PC-3 (cell line): ENCODE data around the gene IQCE. TPM values are rescaled to one million over a fixed set of nuclear protein-coding genes. Genes with fewer than 3 reads are reported as not detected.

Experiments used
- ATAC-seq: fragments of 200-7000 bp; cut with Tn5 transposase; 2 replicates; pipeline ENCODE4 v1.9.1; 2020; ENCODE audit warnings: mild to moderate bottlenecking, moderate library complexity
- BruUV-seq: library from RNA; stranded (reverse); fragments of 400-500 nt; replicated peaks from 2 replicates; lab custom pipeline; 2021; lab: Mats Ljungman, UMichigan
- CTCF ChIA-PET: fragments of 300-600 bp; sonication (Branson Sonifier 250); formaldehyde crosslinking; loops from one replicate; lab custom pipeline; 2022; ENCODE audit warnings: antibody characterized with exemption; lab: Charles Lee
- POLR2A ChIA-PET: fragments of 300-600 bp; sonication (Branson Sonifier 250); formaldehyde crosslinking; loops from one replicate; lab custom pipeline; 2022; ENCODE audit warnings: antibody characterized with exemption; ENCODE audit not compliant: unreplicated experiment; lab: Charles Lee
- DNase-seq: peaks from one replicate; pipeline ENCODE4 v3.0.0-alpha.2; 2015
- H2AFZ ChIP-seq: fragments of 300-600 bp; sonication (generic); 2 replicates; pipeline ENCODE4 v1.6.0; 2016; ENCODE audit warnings: antibody characterized with exemption, low read length
- H3F3A ChIP-seq: fragments of 300-600 bp; sonication (generic); one replicate; pipeline ENCODE4 v1.6.0; 2017; ENCODE audit warnings: antibody characterized with exemption, low read length, control low read depth, mild to moderate bottlenecking; ENCODE audit not compliant: unreplicated experiment
- H3K27ac ChIP-seq: fragments of 300-600 bp; sonication (generic); 2 replicates; pipeline ENCODE4 v1.5.1; 2016; ENCODE audit warnings: mild to moderate bottlenecking, low read length
- H3K27me3 ChIP-seq: fragments of 300-600 bp; sonication (generic); 2 replicates; pipeline ENCODE4 v1.6.1; 2016; ENCODE audit warnings: low read length, mixed read lengths
- H3K36me3 ChIP-seq: fragments of 300-600 bp; sonication (generic); 2 replicates; pipeline ENCODE4 v1.6.1; 2016; ENCODE audit warnings: low read depth, mixed run types, low read length, mixed read lengths
- H3K4me1 ChIP-seq: fragments of 300-600 bp; sonication (generic); 2 replicates; pipeline ENCODE4 v1.5.1; 2016; ENCODE audit warnings: low read length; ENCODE audit not compliant: insufficient read depth
- H3K4me2 ChIP-seq: fragments of 300-600 bp; sonication (generic); 2 replicates; pipeline ENCODE4 v1.6.0; 2016; ENCODE audit warnings: low read length
- H3K4me3 ChIP-seq: fragments of 300-600 bp; sonication (generic); 2 replicates; pipeline ENCODE4 v1.5.1; 2016; ENCODE audit warnings: mild to moderate bottlenecking, low read length, mixed read lengths
- H3K79me2 ChIP-seq: fragments of 300-600 bp; sonication (generic); 2 replicates; pipeline ENCODE4 v1.6.1; 2017; ENCODE audit warnings: low read length, mixed read lengths
- H3K9ac ChIP-seq: fragments of 300-600 bp; sonication (generic); 2 replicates; pipeline ENCODE4 v1.6.0; 2016; ENCODE audit warnings: mild to moderate bottlenecking, low read length
- H3K9me2 ChIP-seq: fragments of 300-600 bp; sonication (generic); replicated peaks from 2 replicates; pipeline ENCODE4 v1.6.1; 2016; ENCODE audit warnings: mixed run types, low read length, mixed read lengths
- H3K9me3 ChIP-seq: fragments of 300-600 bp; sonication (generic); 2 replicates; pipeline ENCODE4 v1.6.1; 2016; ENCODE audit warnings: low read length, mixed read lengths
- H4K20me1 ChIP-seq: fragments of 300-600 bp; sonication (generic); 2 replicates; pipeline ENCODE4 v1.6.1; 2016; ENCODE audit warnings: low read length, mixed read lengths
- EZH2 ChIP-seq: fragments of 300-600 bp; sonication (generic); IDR thresholded peaks from one replicate; pipeline ENCODE4 v1.6.1; 2017; ENCODE audit warnings: antibody characterized with exemption, mild to moderate bottlenecking, low read length; ENCODE audit not compliant: unreplicated experiment
- EZH2phosphoT487 ChIP-seq: fragments of 300-600 bp; sonication (generic); IDR thresholded peaks from 2 replicates; pipeline ENCODE4 v1.6.1; 2018; ENCODE audit warnings: mild to moderate bottlenecking, antibody characterized with exemption, low read length, borderline replicate concordance
- intact Hi-C: fragments of 100-400 bp; cut with micrococcal nuclease; formaldehyde crosslinking; loops from 2 replicates; pipeline ENCODE4 v1.9.0; 2023
- total RNA-seq: library from RNA; depleted of rRNA; stranded (reverse); fragments of >200 nt; gene quantifications from 2 replicates; pipeline ENCODE4 v1.2.3, GENCODE V29; 2014
- TF ChIP-seq, protein P1 (sequence below): fragments of 300-600 bp; sonication (generic); conservative IDR thresholded peaks from 2 replicates; pipeline ENCODE4 v1.5.1; 2017; ENCODE audit warnings: antibody characterized with exemption, low read depth, mild to moderate bottlenecking, low read length

The IQCE gene
- total RNA-seq, 1 experiment from 2014 or later, result 9.7 TPM

DNA sequence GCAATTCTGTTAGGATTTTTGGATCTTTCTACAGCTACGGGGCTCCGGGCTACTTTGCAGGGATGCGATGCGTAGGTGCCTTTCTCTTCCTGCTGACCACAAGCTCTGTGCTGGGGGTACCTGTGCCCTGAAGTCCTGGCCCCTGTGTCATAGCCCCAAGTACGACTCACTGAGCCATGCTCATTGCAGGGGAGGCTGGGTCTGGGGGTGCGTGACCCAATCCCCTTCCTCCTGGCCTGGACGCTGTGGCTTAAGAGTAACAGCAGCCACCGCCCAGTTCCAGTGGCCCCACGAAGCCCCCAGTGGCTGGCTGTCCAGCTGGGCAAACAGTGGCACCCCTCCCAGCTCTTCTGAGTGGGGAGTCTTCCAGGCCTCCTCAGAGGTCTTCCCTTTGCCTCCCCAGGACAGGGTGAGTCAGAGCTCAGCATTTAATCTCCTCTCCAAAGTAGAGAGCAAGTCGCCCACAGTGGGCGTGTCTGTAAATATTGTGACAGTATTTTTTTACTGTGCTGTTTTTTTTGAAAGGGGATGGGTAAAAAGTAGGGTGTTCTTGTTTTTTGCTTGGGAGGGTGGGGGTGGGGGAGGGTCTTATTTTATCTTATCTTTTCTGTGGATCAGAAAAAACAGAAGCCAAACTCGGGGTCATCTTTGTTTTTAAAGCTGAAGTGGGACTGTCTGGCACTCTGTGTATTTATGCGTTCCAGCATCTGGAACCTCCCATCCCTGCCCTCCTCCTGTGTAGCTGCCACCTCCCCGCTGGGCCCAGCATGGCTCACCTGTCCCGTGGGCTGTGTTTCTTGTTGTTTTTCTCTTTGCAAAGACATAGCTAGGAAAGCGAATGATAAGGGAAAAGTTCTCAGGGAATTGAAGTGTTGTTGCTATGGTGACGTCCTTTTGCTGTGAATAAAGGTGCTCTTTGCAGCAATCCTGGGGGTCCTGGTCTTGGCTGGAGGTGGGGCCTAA is 31.0 kb upstream of the IQCE start:
- H3K9ac ChIP-seq, result no peak overlapping the region
- peaks cover 61% of the 10 kb centered on the region for H3K4me1 ChIP-seq
- H2AFZ ChIP-seq, result no peak overlapping the region
- no peaks in the 10 kb centered on the region for H3K9me2 ChIP-seq
- POLR2A ChIA-PET, result no interaction called here
- H3K4me2 ChIP-seq, result peak overlapping the region; percentile 56
- CTCF ChIA-PET, result no interaction called here
- H3K27ac ChIP-seq, result peak overlapping the region; percentile 26
- BruUV-seq, result no TSS peak
- DNase-seq (peak; percentile 82), ATAC-seq (peak; percentile 29)
- intact Hi-C loops, result no loop called here
- H3K4me3 ChIP-seq, result no peak overlapping the region
- H4K20me1 ChIP-seq, result no peaks in the 10 kb centered on the region
- no peaks in the 10 kb centered on the region for H3K79me2 ChIP-seq
- peaks cover 8% of the 10 kb centered on the region for H3F3A ChIP-seq
- TF ChIP-seq EZH2 (no peak), EZH2phosphoT487 (no peak)
- TF ChIP-seq, protein P1, sequence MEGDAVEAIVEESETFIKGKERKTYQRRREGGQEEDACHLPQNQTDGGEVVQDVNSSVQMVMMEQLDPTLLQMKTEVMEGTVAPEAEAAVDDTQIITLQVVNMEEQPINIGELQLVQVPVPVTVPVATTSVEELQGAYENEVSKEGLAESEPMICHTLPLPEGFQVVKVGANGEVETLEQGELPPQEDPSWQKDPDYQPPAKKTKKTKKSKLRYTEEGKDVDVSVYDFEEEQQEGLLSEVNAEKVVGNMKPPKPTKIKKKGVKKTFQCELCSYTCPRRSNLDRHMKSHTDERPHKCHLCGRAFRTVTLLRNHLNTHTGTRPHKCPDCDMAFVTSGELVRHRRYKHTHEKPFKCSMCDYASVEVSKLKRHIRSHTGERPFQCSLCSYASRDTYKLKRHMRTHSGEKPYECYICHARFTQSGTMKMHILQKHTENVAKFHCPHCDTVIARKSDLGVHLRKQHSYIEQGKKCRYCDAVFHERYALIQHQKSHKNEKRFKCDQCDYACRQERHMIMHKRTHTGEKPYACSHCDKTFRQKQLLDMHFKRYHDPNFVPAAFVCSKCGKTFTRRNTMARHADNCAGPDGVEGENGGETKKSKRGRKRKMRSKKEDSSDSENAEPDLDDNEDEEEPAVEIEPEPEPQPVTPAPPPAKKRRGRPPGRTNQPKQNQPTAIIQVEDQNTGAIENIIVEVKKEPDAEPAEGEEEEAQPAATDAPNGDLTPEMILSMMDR, result no peak
- no peaks in the 10 kb centered on the region for H3K27me3 ChIP-seq
- H3K36me3 ChIP-seq, result no peaks in the 10 kb centered on the region
- H3K9me3 ChIP-seq, result no peaks in the 10 kb centered on the region

DNA sequence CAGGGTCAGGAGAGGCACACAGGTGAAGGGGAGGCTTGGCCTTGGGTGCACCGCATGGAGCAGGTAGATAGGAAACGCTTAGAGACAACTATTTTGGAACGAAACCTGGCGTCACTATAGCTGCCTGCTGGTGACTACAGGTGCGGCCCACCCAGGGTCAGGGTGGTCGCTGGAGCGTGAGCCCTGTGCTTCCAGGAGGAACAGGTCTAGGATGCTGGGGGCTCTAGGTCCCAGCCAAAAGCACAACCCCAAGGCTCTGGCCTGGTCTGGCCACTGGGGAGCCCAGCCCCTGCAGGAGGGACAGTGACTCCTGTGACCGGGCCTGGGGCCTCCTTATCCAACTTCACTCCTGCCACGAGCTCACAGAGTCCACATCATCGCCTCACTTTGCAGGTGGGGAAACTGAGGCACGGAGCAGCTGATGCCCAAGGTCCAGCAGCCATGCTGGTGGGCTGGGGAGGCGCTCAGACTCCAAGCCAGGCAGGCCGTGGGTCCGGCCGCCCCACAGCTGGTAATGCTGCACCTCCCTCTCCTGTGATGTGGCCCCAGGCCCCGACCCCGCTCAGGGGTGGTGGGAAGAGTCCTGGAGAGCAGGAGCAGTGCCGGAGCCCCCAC is 30.2 kb upstream of the IQCE start:
- no TSS peak for BruUV-seq
- intact Hi-C loops, result no loop called here
- Histone ChIP-seq H3K4me2 (peak overlapping the region; percentile 56), H3K9me2 (no peaks in the 10 kb centered on the region), H3K27ac (peak overlapping the region; percentile 25; the same call in 1 of the 2 replicates), H3K4me3 (no peak overlapping the region), H3K79me2 (no peaks in the 10 kb centered on the region), H3K9ac (no peak overlapping the region), H3K36me3 (no peaks in the 10 kb centered on the region), H3F3A (peaks cover 8% of the 10 kb centered on the region), H2AFZ (no peak overlapping the region), H3K27me3 (no peaks in the 10 kb centered on the region), H4K20me1 (no peaks in the 10 kb centered on the region), H3K9me3 (no peaks in the 10 kb centered on the region), H3K4me1 (peaks cover 53% of the 10 kb centered on the region)
- TF ChIP-seq EZH2, result no peak
- TF ChIP-seq, protein P1, result no peak
- no peak for TF ChIP-seq EZH2phosphoT487
- DNase-seq (no peak), ATAC-seq (no peak)
- ChIA-PET POLR2A (no interaction called here), CTCF (no interaction called here)
